HepG2 (cell line): Measurements from ENCODE around the gene ZNF660. TPM values are rescaled to one million over a fixed set of nuclear protein-coding genes. Genes with fewer than 3 reads are reported as not detected.
A peak's percentile ranks its signal among the peaks of the same experiment; 100 is the strongest.

Experiments
- AKAP8 ChIP-seq: sonication (generic); formaldehyde crosslinking; IDR thresholded peaks from 2 replicates; pipeline ENCODE4 v1.5.1; 2020; ENCODE audit warnings: mild to moderate bottlenecking, missing genetic modification reagents
- ATRX ChIP-seq: sonication (generic); formaldehyde crosslinking; IDR thresholded peaks from 2 replicates; pipeline ENCODE4 v1.4.0; 2020; ENCODE audit warnings: missing genetic modification reagents, borderline replicate concordance
- BCL3 ChIP-seq: sonication (generic); formaldehyde crosslinking; IDR thresholded peaks from 2 replicates; pipeline ENCODE4 v1.5.1; 2020; ENCODE audit warnings: mild to moderate bottlenecking, missing genetic modification reagents, moderate library complexity
- CREM ChIP-seq, 2 experiments: sonication (generic) in 1 of 2; formaldehyde crosslinking in 1 of 2; IDR thresholded peaks; 2 replicates each; pipeline versions ENCODE4 v1.4.0 to v1.6.1; 2016 to 2020; ENCODE audit warnings: antibody characterized with exemption in 1 of 2, mild to moderate bottlenecking in 1 of 2, missing genetic modification reagents in 1 of 2
- EED ChIP-seq: sonication (generic); formaldehyde crosslinking; IDR thresholded peaks from 2 replicates; pipeline ENCODE4 v1.5.0; 2020; ENCODE audit warnings: mild to moderate bottlenecking, missing genetic modification reagents
- ERF ChIP-seq: IDR thresholded peaks from 2 replicates; pipeline ENCODE4 v1.6.1; 2018; ENCODE audit warnings: missing biosample characterization, missing genetic modification reagents
- HES4 ChIP-seq: sonication (generic); formaldehyde crosslinking; IDR thresholded peaks from 2 replicates; pipeline ENCODE4 v1.9.0; 2021; ENCODE audit warnings: mild to moderate bottlenecking, missing genetic modification reagents, borderline replicate concordance
- MXD1 ChIP-seq: sonication (generic); formaldehyde crosslinking; IDR thresholded peaks from 2 replicates; pipeline ENCODE4 v1.4.0; 2020; ENCODE audit warnings: mild to moderate bottlenecking, missing genetic modification reagents
- NCOA2 ChIP-seq: sonication (generic); formaldehyde crosslinking; IDR thresholded peaks from 2 replicates; pipeline ENCODE4 v1.8.0; 2022; ENCODE audit warnings: inconsistent platforms
- PAXIP1 ChIP-seq: sonication (generic); formaldehyde crosslinking; conservative IDR thresholded peaks from 2 replicates; pipeline ENCODE4 v1.4.0; 2020; ENCODE audit warnings: mild to moderate bottlenecking, missing genetic modification reagents, moderate library complexity
- POLR2AphosphoS5 ChIP-seq: IDR thresholded peaks from 2 replicates; pipeline ENCODE4 v1.6.1; 2012; ENCODE audit warnings: low read depth, low read length
- POLR2G ChIP-seq: fragments of 200-400 bp; formaldehyde crosslinking; IDR thresholded peaks from 2 replicates; pipeline ENCODE4 v1.6.1; 2018; ENCODE audit warnings: mild to moderate bottlenecking, low read depth, low read length, moderate library complexity
- RNF219 ChIP-seq: sonication (generic); formaldehyde crosslinking; IDR thresholded peaks from 2 replicates; pipeline ENCODE4 v1.5.0; 2020; ENCODE audit warnings: mild to moderate bottlenecking, missing genetic modification reagents
- TAF1 ChIP-seq: sonication (generic); formaldehyde crosslinking; IDR thresholded peaks from 2 replicates; pipeline ENCODE4 v1.4.0; 2020; ENCODE audit warnings: missing genetic modification reagents
- TCF12 ChIP-seq, 2 experiments: fragments of 450-650 bp in 1 of 2; sonication (generic) in 1 of 2; formaldehyde crosslinking in 1 of 2; IDR thresholded peaks; 2 replicates each; pipeline versions ENCODE4 v1.6.1 to v1.8.0; 2017 to 2022; ENCODE audit warnings: antibody characterized with exemption in 1 of 2, mild to moderate bottlenecking in 1 of 2, missing genetic modification reagents in 1 of 2, moderate library complexity in 1 of 2
- U2AF2 ChIP-seq: fragments of 200-400 bp; formaldehyde crosslinking; IDR thresholded peaks from 2 replicates; pipeline ENCODE4 v1.6.1; 2017; ENCODE audit warnings: low read depth, mild to moderate bottlenecking, low read length
- YEATS4 ChIP-seq: sonication (generic); formaldehyde crosslinking; IDR thresholded peaks from 2 replicates; pipeline ENCODE4 v1.4.0; 2020; ENCODE audit warnings: missing genetic modification reagents, borderline replicate concordance
- YY1 ChIP-seq: IDR thresholded peaks from 2 replicates; pipeline ENCODE4 v1.6.1; 2011; ENCODE audit warnings: low read length, low read depth, moderate library complexity, mild to moderate bottlenecking; ENCODE audit not compliant: insufficient read depth, insufficient replicate concordance
- ZC3H13 ChIP-seq: sonication (generic); formaldehyde crosslinking; IDR thresholded peaks from 2 replicates; pipeline ENCODE4 v1.8.1; 2023; ENCODE audit warnings: mild to moderate bottlenecking, missing genetic modification reagents, moderate library complexity
- ZNF724P ChIP-seq: sonication (generic); formaldehyde crosslinking; IDR thresholded peaks from 2 replicates; pipeline ENCODE4 v1.8.0; 2022; ENCODE audit warnings: missing genetic modification reagents, borderline replicate concordance
- polyA plus RNA-seq, 8 experiments: library from polyadenylated mRNA; depleted of rRNA in 3 of 8; stranded (reverse) in 7 of 8; unstranded in 1 of 8; fragments of >200 nt; fragmentation: Illumina TruSeq in 4 of 8; extraction: Trizol in 4 of 8; gene quantifications; 2 replicates each; pipeline versions ENCODE4 v1.2.1 to v1.2.3, GENCODE V29; 2011 to 2016; ENCODE audit warnings: low read depth in 4 of 8, missing spikeins in 1 of 8, mixed read lengths in 1 of 8; ENCODE audit not compliant: insufficient read depth in 1 of 8
- total RNA-seq, 5 experiments: library from RNA; depleted of rRNA; stranded (reverse); fragments of >200 nt; fragmentation: Illumina TruSeq; extraction: Trizol; gene quantifications; 2 replicates each; pipeline ENCODE4 v1.2.3, GENCODE V29; 2016; ENCODE audit warnings: low read depth in 1 of 5

Gene ZNF660
- total and polyA plus RNA-seq, 2 of the 13 experiments (the other 11 are each of a cell fraction or from before 2014, with no cell fraction given): 0.91 to 3.3 TPM

- TF ChIP-seq AKAP8 (CRISPR knock-in tag) (0 out of 2 replicates have a peak, but pooled peaks have one; percentile 25), NCOA2 (CRISPR knock-in tag) (no peak), POLR2AphosphoS5 (peak; percentile 46; the same call in 1 of the 2 replicates), ATRX (CRISPR knock-in tag) (no peak), CREM (IDR thresholded peaks at IDR 0.05) (no peak), CREM (CRISPR knock-in tag; IDR thresholded peaks at IDR 0.05) (no peak), BCL3 (CRISPR knock-in tag) (0 out of 2 replicates have a peak, but pooled peaks have one; percentile 29), EED (CRISPR knock-in tag) (no peak), MXD1 (peak; percentile 57; the same call in 1 of the 2 replicates), YY1 (peak; percentile 89), TAF1 (CRISPR knock-in tag) (peak; percentile 76), U2AF2 (no peak), PAXIP1 (no peak), ZC3H13 (peak; percentile 48; the same call in 1 of the 2 replicates), YEATS4 (CRISPR knock-in tag) (peak; percentile 77), RNF219 (no peak), ERF (CRISPR knock-in tag) (peak; percentile 53; the same call in 1 of the 2 replicates), HES4 (CRISPR knock-in tag) (0 out of 2 replicates have a peak, but pooled peaks have one; percentile 48), TCF12 (IDR thresholded peaks at IDR 0.05) (no peak), TCF12 (CRISPR knock-in tag; IDR thresholded peaks at IDR 0.05) (0 out of 2 replicates have a peak, but pooled peaks have one; percentile 55), POLR2G (peak; percentile 78), ZNF724P (CRISPR knock-in tag) (no peak)
Measured at GRCh38 chr3:44554626-44555592, 29.9 kb upstream of the ZNF660 start, which contains the start of gene ZKSCAN7 (continued).
